ENCODE measurements around the gene POLK. TPM values are rescaled to one million over a fixed set of nuclear protein-coding genes. Genes with fewer than 3 reads are reported as not detected.
A peak's percentile ranks its signal among the peaks of the same experiment; 100 is the strongest.
"Not testable (repeated sequence)": the region's sequence is repeated elsewhere in the genome, so short reads cannot be mapped to it uniquely, and the experiment has no call there.

Gene POLK
- 1 to 10 TPM; 3.7 to 7.3 (median 6.3) TPM for polyA plus RNA-seq

- WGBS, 3 donors: 1 to 2% (median 1%) methylated on average over 61 to 71 of the region's 71 CpGs
- peak within 1 kb of the TSS; percentile 76 for H3K27ac ChIP-seq (ENCODE audit: low read depth, low read length)
These were observed at the start of gene POLK, which contains the start of gene CERT1 for GRCh38 chr5:75511435-75512382. POLK (plus strand) TSS chr5:75511891. CERT1 (minus strand) TSS chr5:75511629; CDS start chr5:75511207, 422 bp downstream.

- WGBS, 3 donors: 83 to 93% (median 88%) methylated on average over 2 of the region's 2 CpGs
These were observed 48.0 kb upstream of the POLK start for GRCh38 chr5:75463726-75464125.

DNA sequence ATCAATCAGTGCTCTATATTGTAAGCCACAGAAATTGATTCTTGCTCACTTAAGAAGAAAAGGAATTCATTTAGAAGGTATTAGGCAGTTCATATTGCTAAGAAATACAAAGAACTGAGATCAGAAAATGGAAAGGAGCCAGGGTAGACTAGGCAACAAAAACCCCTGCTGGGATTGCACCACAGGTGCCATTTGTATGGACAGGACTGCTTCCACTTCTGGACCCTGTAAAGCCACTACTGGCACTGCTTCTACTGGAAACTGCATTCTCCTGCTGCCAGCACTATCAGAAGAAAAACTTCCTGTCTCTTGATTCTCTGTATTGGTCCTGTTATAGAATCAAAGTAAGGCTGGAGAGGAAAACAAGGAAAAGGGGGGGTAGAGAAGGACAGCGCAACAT is 46.2 kb upstream of the POLK start:
- H3K27ac ChIP-seq (ENCODE audit: low read depth, low read length): no peak overlapping the region
- 68 to 89% (median 79%) methylated on average over 1 of the region's 1 CpG for WGBS, 3 donors

More at GRCh38 chr5:75463726-75464125, 48.0 kb upstream of the POLK start:
- H3K27ac ChIP-seq (ENCODE audit: low read depth, low read length): no peak overlapping the region

GRCh38 chr5:75466006-75466716 is 45.5 kb upstream of the POLK start:
- no peak overlapping the region for H3K27ac ChIP-seq (ENCODE audit: low read depth, low read length)
- WGBS, 3 donors: 82 to 86% (median 86%) methylated on average over 6 of the region's 6 CpGs

GRCh38 chr5:75468593-75468992 is 43.1 kb upstream of the POLK start:
- 95 to 98% (median 98%) methylated on average over 2 of the region's 2 CpGs for WGBS, 3 donors
- H3K27ac ChIP-seq (ENCODE audit: low read depth, low read length): no peak overlapping the region

- no peak overlapping the region for H3K27ac ChIP-seq (ENCODE audit: low read depth, low read length)
- 99 to 100% (median 100%) methylated on average over 1 of the region's 1 CpG for WGBS, 3 donors
These were observed 42.7 kb upstream of the POLK start for GRCh38 chr5:75469017-75469416.

GRCh38 chr5:75471193-75471592 is 40.5 kb upstream of the POLK start:
- 97 to 100% (median 100%) methylated on average over 2 of the region's 2 CpGs for WGBS, 3 donors
- no peak overlapping the region for H3K27ac ChIP-seq (ENCODE audit: low read depth, low read length)

GRCh38 chr5:75472973-75473372 is 38.7 kb upstream of the POLK start:
- WGBS, 3 donors: 93 to 98% (median 97%) methylated on average over 1 of the region's 1 CpG
- H3K27ac ChIP-seq (ENCODE audit: low read depth, low read length): no peak overlapping the region

DNA sequence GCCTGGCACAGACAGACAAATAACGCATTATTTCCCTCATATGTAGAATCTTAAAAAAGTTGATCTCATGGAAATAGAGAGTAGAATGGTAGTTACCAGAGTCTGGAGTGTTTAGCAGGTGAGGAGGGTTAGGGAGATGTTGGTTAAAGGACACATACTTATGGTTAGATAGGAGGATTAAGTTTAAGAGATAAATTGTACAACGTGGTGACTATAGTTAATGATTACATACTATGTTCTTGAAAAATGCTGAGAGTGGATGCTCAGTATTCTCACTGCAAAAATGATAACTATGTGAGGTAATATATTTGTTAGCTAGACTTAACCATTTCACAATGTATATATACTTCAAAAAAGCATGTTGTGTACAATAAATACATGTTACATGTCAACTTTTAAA is 38.2 kb upstream of the POLK start:
- WGBS, 3 donors: 58 to 92% (median 85%) methylated on average over 2 of the region's 2 CpGs
- no peak overlapping the region for H3K27ac ChIP-seq (ENCODE audit: low read depth, low read length)

DNA sequence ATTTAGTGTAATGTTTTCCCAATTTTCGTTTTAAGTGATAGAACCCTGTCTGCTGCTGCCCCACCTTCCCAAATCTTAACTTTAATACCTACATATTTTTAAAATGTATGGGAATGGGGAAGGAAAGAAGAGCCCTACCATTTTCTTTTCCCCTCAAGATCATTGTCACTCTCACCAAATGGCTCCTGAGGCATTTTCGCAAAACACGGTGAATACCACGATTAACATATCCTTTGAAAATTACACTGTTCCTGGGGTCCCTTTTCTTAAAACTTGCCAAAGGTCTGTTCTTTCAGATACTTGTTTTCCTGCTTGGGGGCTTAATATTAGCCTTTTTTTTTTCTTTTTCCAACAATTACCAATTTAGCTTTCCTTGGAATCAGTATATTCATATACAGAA is 36.3 kb upstream of the POLK start:
- no peak overlapping the region for H3K27ac ChIP-seq (ENCODE audit: low read depth, low read length)
- WGBS, 3 donors: 82 to 87% (median 87%) methylated on average over 4 of the region's 4 CpGs

- WGBS, 3 donors: 95 to 96% (median 96%) methylated on average over 4 of the region's 4 CpGs
- no peak overlapping the region for H3K27ac ChIP-seq (ENCODE audit: low read depth, low read length)
These were observed 30.7 kb upstream of the POLK start for GRCh38 chr5:75481024-75481423.

DNA sequence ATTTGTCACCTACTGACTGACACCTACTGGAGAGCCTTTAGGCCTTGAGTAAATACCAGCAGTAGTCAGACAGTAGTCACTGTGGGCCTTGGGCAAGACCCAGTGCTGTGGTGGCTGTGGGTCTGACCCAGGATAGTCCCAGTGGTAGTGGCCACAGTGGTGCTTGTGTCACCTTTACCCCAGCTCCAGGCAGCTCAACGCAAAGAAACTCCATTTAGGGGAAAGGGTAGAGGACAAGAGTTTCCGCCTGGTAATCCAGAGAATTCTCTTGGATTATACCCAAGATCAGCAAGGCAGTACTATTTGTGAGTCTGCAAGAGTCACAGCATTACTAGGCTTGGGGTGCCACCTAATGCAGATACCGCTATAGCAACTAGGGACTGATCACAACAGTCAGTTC is 29.2 kb upstream of the POLK start:
- 88 to 93% (median 89%) methylated on average over 3 of the region's 3 CpGs for WGBS, 3 donors
- no peak overlapping the region for H3K27ac ChIP-seq (ENCODE audit: low read depth, low read length)

DNA sequence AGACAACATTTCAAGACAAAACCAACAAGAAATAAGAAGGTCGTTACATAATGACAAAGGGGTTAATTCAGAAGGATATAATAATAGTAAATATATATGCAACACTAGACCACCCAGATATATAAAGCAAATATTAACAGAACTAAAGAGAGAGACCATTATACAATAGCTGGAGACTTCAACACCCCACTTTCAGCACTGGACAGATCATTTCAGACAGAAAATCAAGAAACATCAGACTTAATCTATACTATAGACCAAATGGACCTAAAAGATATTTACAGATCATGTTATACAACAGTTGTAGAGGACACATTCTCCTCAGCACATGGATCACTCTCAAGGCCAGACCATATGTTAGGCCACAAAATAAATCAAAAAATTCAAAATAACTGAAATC is 27.1 kb upstream of the POLK start:
- 84 to 91% (median 87%) methylated on average over 1 of the region's 1 CpG for WGBS, 3 donors
- H3K27ac ChIP-seq (ENCODE audit: low read depth, low read length): no peak overlapping the region

- 98 to 99% (median 98%) methylated on average over 6 of the region's 6 CpGs for WGBS, 3 donors
- H3K27ac ChIP-seq (ENCODE audit: low read depth, low read length): not testable (repeated sequence)
These were observed 21.8 kb upstream of the POLK start for GRCh38 chr5:75489847-75490246.

DNA sequence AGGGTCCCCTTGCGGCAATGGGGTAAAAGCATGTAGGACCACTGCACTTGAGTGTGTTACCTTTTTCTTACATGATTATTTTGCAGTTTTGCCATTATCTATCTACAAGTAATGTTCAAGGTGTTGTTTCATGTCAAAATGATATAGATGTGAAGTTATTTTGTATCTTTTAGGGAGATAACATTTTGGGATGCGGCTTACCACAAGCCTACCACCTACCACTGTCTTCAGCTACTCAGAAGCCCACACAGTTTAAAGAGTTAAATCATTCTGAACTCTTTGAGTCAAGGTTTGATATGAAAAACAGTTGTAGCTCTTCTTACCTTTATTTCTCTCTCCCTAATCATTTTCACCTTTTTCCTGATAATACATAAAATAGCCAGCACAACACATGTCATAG is 20.1 kb upstream of the POLK start:
- no peak overlapping the region for H3K27ac ChIP-seq (ENCODE audit: low read depth, low read length)
- WGBS, 3 donors: 98 to 100% (median 98%) methylated on average over 2 of the region's 2 CpGs

DNA sequence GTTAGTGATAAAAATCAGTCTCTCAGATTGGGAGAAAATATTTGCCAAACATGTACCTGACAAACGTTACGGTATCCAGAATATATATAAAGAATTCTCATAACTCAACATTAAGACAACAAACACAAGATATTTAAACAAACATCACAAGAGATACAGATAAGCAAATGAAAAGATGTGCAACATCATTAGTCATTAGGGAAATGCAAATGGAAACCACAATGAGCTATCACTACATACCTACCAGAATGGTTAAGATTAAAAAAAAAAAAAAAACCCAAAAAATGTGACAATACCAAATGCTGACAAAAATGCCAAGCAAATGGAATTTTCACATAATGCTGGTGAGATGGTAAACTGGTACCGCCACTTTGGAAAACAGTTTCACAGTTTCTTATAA is 15.7 kb upstream of the POLK start:
- no peak overlapping the region for H3K27ac ChIP-seq (ENCODE audit: low read depth, low read length)
- WGBS, 3 donors: 81 to 97% (median 96%) methylated on average over 3 of the region's 3 CpGs

GRCh38 chr5:75498208-75498777 is 13.4 kb upstream of the POLK start:
- 97 to 98% (median 97%) methylated on average over 7 of the region's 7 CpGs for WGBS, 3 donors

DNA sequence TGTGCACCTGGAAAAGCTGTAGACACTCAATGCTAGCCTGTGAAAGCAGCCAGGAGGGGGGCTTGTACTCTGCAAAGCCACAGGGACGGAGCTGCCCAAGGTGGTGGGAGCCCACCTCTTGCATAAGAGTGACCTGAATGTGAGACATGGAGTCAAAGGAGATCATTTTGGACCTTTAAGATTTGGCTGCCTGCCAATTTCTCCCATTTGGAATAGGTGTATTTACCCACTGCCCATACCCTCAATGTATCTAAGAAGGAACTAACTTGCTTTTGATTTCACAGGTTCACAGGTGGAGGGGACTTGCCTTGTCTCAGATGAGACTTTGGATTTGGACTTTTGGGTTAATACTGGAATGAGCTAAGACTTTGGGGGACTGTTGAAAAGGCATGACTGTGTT is 12.8 kb upstream of the POLK start:
- WGBS, 3 donors: 97 to 100% (median 100%) methylated on average over 1 of the region's 1 CpG
- not testable (repeated sequence) for H3K27ac ChIP-seq (ENCODE audit: low read depth, low read length)

More at GRCh38 chr5:75498208-75498777, 13.4 kb upstream of the POLK start:
- no peak overlapping the region for H3K27ac ChIP-seq (ENCODE audit: low read depth, low read length)

- 93 to 94% (median 94%) methylated on average over 5 of the region's 5 CpGs for WGBS, 3 donors
- H3K27ac ChIP-seq (ENCODE audit: low read depth, low read length): not testable (repeated sequence)
These were observed 6.6 kb upstream of the POLK start for GRCh38 chr5:75505112-75505511.

All from adipose tissue (tissue), 3 donors.